22Rv1 (cell line): ENCODE measurements around the gene CYP4B1.

Experiments
- CTCF ChIP-seq: fragments of 450-650 bp; IDR thresholded peaks from 2 replicates; pipeline ENCODE4 v1.5.1; 2017; ENCODE audit warnings: mild to moderate bottlenecking
- ZFX ChIP-seq: fragments of 450-650 bp; IDR thresholded peaks from 2 replicates; pipeline ENCODE4 v1.6.1; 2017; ENCODE audit warnings: antibody characterized with exemption, borderline replicate concordance

- TF ChIP-seq CTCF (no peak), ZFX (no peak)
These were observed 11.8 kb downstream of the CYP4B1 start for GRCh38 chr1:46810596-46810995.
